Adrenal gland (tissue), 12 donors: Measurements from ENCODE around the gene ALG5. TPM values are rescaled to one million over a fixed set of nuclear protein-coding genes. Genes with fewer than 3 reads are reported as not detected.

Experiments used
- DNase-seq, 7 donors: peaks; one replicate each; pipeline ENCODE4 v3.0.0-alpha.2; 2019 to 2020
- H3K27ac ChIP-seq, 5 donors: fragments of 200-600 bp; sonication (generic) in 4 of 5; 1 replicate in 3 of 5; 2 replicates in 2 of 5; pipeline versions ENCODE4 v1.5.1 to v1.8.0; 2016 to 2020; ENCODE audit warnings: mild to moderate bottlenecking in 1 of 5
- H3K27me3 ChIP-seq: fragments of 200-600 bp; 2 replicates; pipeline ENCODE4 v1.8.0; 2021
- H3K36me3 ChIP-seq, 2 donors: fragments of 200-600 bp; replicated peaks in 1 of 2; 1 replicate in 1 of 2; 2 replicates in 1 of 2; pipeline versions ENCODE4 v1.5.1 to v1.8.0; 2018 to 2022
- H3K4me1 ChIP-seq, 2 donors: fragments of 200-600 bp; replicated peaks in 1 of 2; 1 replicate in 1 of 2; 2 replicates in 1 of 2; pipeline versions ENCODE4 v1.5.1 to v1.8.0; 2018 to 2021
- H3K4me3 ChIP-seq, 4 donors: fragments of 200-600 bp; sonication (generic) in 3 of 4; one replicate each; pipeline ENCODE4 v1.5.1; 2016 to 2018
- H3K9me3 ChIP-seq, 3 donors: fragments of 200-600 bp; sonication (generic) in 1 of 3; replicated peaks in 1 of 3; 1 replicate in 2 of 3; 2 replicates in 1 of 3; pipeline versions ENCODE4 v1.5.1 to v1.8.0; 2016 to 2021
- CTCF ChIP-seq, 6 experiments: fragments of 450-650 bp in 4 of 6; fragments of 200-600 bp in 2 of 6; sonication (generic) in 1 of 6; IDR thresholded peaks; 1 replicate in 5 of 6; 2 replicates in 1 of 6; pipeline versions ENCODE4 v1.5.1 to v1.8.0; 2016 to 2021; ENCODE audit warnings: antibody characterized with exemption in 6 of 6, mild to moderate bottlenecking in 2 of 6, moderate library complexity in 1 of 6
- POLR2A ChIP-seq, 2 donors: fragments of 450-650 bp; IDR thresholded peaks; one replicate each; pipeline ENCODE4 v1.6.1; 2017; ENCODE audit warnings: antibody characterized with exemption in 2 of 2, mild to moderate bottlenecking in 2 of 2, moderate library complexity in 1 of 2
- WGBS, 4 donors: extraction: QIAGEN DNeasy Blood & Tissue Kit in 2 of 4; methylation state at CpG; one replicate each; pipeline versions ENCODE4 v1.1.5 to v1.1.7; 2013 to 2017; 5-methylcytosine and 5-hydroxymethylcytosine counted together
- intact Hi-C, 2 donors: fragments of 100-400 bp; cut with DNase I; formaldehyde crosslinking; loops; one replicate each; pipeline versions ENCODE4 v1.14.1 to v1.15.0; 2022 to 2023
- polyA plus RNA-seq, 3 donors: library from polyadenylated mRNA; stranded (reverse); fragments of 200-250 nt in 2 of 3; fragments of 350-450 nt in 1 of 3; fragmentation: Illumina TruSeq in 1 of 3; extraction: RNeasy Lipid Tissue Mini Kit (QIAGEN cat#74804) in 1 of 3; gene quantifications; one replicate each; pipeline ENCODE4 v1.2.3, GENCODE V29; 2013 to 2014
- total RNA-seq, 9 donors: library from RNA; depleted of rRNA in 4 of 9; stranded (reverse); fragments of >200 nt in 4 of 9; fragments of 120-200 nt in 1 of 9; fragmentation: NEBNext Ultra II Directional in 1 of 9; extraction: Animal tissue kit (Norgen Biotek cat#: 25700) in 1 of 9; gene quantifications; one replicate each; pipeline versions ENCODE4 v1.1.0 to v1.2.4, GENCODE V29; 2013 to 2023
- donor health status: healthy with polysubstance abuse.
- donor health status: Bipolar disorder and iron deficiency.
- donor health status: DM: yes; HTN: yes; CAD: no.
- donor health status: DM: no; HTN: no; CAD: no.
- donor health status: DM: no; HTN: no; CAD: no.
- donor health status: DM: yes; HTN: yes; CAD: no.

ALG5 gene
- total and polyA plus RNA-seq, 12 donors = 28.2 to 76.7 (median 41.2) TPM

DNA sequence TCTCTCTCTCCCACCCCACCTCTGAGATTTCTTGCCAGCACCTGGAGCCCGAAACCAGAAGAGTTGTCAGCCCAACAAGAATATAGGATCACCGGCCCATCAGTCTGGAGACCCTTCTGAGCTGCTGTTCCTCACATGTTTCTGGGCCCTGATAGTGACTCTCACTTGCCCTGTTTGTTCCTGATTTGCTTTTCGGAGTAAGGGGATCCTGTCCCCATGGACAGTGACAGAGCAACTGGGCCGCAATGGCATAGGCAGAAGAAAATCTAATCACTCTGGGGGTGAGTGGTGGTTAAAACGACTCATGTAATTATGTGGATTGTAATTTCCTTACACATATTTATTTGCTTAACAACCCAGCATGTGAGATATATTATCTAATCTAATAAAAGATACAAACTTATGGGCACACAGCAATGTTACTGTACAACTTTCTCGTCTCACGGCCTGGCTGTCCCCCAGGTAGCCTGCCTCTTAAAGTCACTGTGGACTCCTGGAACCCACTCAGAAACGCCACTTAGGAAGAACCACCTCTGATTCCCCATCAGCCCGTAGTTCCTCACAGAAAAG lies 78.4 kb downstream of the ALG5 start:
- Histone ChIP-seq H3K4me1 (peaks cover 4 to 6% of the 10 kb centered on the region in 2 donors), H3K9me3 (no peaks in the 10 kb centered on the region), H3K4me3 (peak overlapping the region in 2 of 4 donors; percentile 19 to 62), H3K27ac (peak overlapping the region in 1 of 5 donors; percentile 40), H3K36me3 (no peaks in the 10 kb centered on the region), H3K27me3 (no peaks in the 10 kb centered on the region)
- TF ChIP-seq CTCF (IDR thresholded peaks at IDR 0.05) (no peak), POLR2A (IDR thresholded peaks at IDR 0.05) (no peak)
- WGBS, 4 donors = 75 to 86% (median 79%) methylated on average over 9 of the region's 9 CpGs
- intact Hi-C loops = no loop called here
- no peak for DNase-seq

DNA sequence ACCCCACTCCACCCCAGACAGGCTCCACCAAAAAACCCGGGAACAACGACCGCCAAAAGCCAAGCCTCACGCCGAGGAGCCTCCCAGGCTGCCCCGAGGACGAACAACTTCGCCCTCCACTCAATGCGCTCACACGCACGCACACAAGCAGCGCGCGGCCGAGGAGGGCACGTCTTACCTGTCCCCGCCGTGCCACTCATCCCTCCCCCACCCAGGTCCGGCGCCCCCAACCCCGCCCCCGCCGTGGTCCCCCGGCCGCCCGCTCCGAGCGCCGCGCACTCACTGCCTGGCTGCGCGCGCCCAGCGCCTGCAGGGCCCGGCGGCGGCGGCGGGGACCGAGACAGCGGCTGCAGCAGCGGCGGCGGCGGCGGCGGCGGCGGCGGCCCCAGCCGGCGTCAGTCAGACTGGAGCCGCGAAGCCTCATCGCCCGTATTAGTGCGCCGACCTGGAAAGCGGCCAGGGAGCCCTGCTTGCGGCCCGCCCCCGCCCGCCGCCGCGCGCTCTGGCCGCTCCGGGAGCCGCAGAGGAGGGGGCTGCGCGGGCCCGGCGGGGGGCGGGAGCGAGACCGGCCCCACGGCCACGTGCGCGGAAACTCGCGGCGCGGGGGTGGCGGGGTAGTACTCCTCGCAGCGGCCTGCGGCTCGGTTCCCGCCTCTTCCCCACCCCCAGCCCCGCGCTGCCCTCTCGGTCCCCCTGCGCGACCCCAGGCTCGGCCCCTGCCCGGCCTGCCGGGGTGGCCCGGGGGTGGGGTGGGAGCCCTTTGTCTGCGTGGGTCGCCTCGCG lies 79.1 kb downstream of the ALG5 start, which contains the start of gene SMAD9:
SMAD9 (minus strand) TSS at position 406 of the 783 bp plus-strand sequence. CDS start 40,549 bp downstream, outside the sequence.
- Histone ChIP-seq H3K27me3 (no peaks in the 10 kb centered on the region), H3K4me1 (peaks cover 4 to 6% of the 10 kb centered on the region in 2 donors), H3K36me3 (no peaks in the 10 kb centered on the region), H3K4me3 (peak within 1 kb of the TSS in 2 of 4 donors; percentile 32 to 62), H3K9me3 (no peaks in the 10 kb centered on the region), H3K27ac (peak within 1 kb of the TSS in 2 of 5 donors; percentile 47 to 74)
- DNase-seq = peak; percentile 53 to 78 (median 65)
- peak in 1 of 2 donors; percentile 11 for TF ChIP-seq POLR2A (IDR thresholded peaks at IDR 0.05)
- no peak for TF ChIP-seq CTCF (IDR thresholded peaks at IDR 0.05)
- 0 to 1% (median 0%) methylated on average over 3 to 103 of the region's 104 CpGs for WGBS, 4 donors
- intact Hi-C loops = no loop called here

DNA sequence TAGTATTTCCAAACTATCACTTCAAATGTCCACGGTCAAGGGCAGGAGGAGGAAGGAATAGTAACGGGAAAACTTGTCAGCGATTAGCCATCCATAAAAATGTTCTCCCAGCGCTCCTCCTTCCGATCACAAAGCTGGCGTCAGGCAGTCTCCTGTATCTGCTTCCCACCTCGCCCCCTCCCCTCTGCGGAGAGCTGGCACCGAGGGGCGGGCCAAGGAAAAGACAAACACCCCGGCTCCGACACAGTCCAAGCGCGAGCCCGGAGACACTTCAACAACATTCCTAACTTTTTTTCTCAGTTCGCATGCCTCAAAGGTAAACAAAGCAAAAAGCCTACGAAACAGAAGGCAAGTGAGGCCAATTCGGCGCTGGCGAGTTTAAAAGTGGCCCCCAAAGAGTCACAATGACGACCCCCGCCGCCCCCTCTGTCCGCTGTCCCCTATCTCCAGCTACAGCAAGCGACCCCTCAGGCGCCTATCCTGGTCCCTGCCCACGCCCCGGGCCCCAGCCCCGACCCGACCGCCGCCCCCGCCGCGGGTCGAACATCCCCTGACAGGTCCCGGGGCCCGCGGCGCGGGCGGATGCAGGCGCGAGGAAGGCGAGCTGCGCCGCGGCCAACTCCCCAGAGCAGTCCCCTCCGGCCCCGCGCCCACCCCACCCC lies 79.8 kb downstream of the ALG5 start:
- H3K27me3 ChIP-seq = no peaks in the 10 kb centered on the region
- peaks cover 4 to 6% of the 10 kb centered on the region in 2 donors for H3K4me1 ChIP-seq
- no peaks in the 10 kb centered on the region for H3K9me3 ChIP-seq
- peak in 6 of 7 donors; percentile 24 to 61 (median 30) for DNase-seq
- H3K4me3 ChIP-seq = peak overlapping the region in 2 of 4 donors; percentile 32 to 62
- WGBS, 4 donors = 1 to 6% (median 1%) methylated on average over 19 to 51 of the region's 51 CpGs
- H3K27ac ChIP-seq = peak overlapping the region in 2 of 5 donors; percentile 47 to 74
- H3K36me3 ChIP-seq = no peaks in the 10 kb centered on the region
- TF ChIP-seq POLR2A (IDR thresholded peaks at IDR 0.05) = no peak
- no peak for TF ChIP-seq CTCF (IDR thresholded peaks at IDR 0.05)
- intact Hi-C loops = no loop called here
